Amygdala (tissue), 56 donors: Measurements from ENCODE around the gene PCTP.

Experiments
- DNase-seq, 56 donors: peaks; one replicate each; lab custom pipeline; 2025; lab: John Stamatoyannopoulos, UW

Gene PCTP

GRCh38 chr17:55726440-55726839, 24.4 kb upstream of the PCTP start:
- DNase-seq: peak in 7 of 56 donors; percentile 7 to 44 (median 26)

DNA sequence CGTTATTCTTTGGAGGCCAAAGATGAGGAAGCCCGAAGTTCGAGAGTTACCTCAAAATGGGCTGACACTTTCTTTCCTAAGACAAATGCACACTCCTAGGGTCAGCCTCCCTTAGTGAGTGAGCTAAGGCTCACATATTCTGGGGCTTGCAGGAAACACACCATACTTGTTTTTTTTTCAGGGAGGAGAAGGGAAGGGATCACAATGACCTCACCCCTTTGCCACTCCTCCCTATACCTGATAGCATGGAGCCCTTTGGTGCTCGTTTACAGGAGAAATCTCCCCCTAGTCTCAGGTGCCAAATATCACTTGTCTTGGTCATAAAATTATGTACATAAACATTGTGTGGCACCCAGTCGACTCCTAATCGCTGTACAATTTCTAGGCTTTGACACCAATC, 23.6 kb upstream of the PCTP start:
- DNase-seq: no peak

DNA sequence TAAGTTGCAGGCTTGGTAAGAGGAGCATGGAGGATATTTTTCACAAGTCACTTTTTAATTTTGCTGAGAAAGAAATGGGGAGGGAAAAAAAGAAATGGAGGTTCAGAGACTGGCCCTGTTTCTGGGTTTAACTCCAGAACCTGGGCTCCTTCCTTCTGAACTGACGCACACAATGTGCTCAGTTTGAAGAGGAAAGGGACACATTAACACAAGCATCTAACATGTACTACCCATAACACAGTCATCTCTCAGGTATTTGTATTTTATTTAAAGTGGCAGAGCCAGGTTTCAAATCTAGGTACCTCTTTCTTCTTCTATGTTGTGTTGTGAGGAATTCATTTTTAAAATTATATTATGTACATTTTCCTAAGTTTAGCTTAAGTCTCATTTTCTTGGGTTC, 22.9 kb upstream of the PCTP start:
- DNase-seq: no peak

- no peak for DNase-seq
These were observed 22.5 kb upstream of the PCTP start for GRCh38 chr17:55728361-55728760.

- DNase-seq: no peak
These were observed 22.0 kb upstream of the PCTP start for GRCh38 chr17:55728833-55729232.

- DNase-seq: no peak
These were observed 21.4 kb upstream of the PCTP start for GRCh38 chr17:55729484-55729883.

DNA sequence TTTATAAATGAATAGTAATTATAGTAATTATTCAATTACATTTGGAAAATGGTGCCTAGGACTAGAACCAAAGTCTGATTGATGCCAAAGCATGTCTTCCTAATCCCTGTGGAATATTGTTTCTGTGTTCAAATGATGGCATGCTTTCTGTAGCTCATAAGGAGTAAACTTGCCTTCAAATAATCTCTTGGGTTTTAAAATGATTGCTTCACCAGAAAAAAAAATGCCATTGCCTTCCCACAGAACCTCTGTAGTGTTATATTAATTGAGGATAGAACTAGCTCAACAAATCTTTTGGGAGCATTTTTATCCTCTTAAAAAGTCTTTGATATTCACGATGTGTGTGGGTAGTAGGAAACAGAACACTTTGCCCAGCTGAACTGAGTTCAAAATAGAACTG, 20.5 kb upstream of the PCTP start:
- no peak for DNase-seq

DNA sequence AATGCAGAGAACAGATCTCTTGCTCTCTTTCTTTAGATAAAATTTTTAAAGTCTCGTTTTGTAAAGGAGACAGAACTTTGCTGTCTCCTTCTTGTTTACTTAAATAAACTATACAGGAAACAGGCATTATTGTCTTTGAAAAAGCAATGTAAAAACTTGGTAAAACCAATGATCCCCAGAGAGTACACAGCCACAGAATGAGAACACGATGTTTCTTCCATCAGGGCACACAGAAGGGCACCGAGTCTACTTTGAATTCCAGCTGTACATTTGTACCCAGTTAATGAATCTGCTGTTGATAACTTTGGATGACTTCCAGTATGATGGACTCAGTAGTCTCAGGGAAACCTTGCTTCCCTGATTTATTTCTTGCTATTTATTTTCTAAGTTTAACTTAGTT, 20.0 kb upstream of the PCTP start:
- no peak for DNase-seq

- DNase-seq: peak in 7 of 56 donors; percentile 4 to 35 (median 21)
These were observed 19.1 kb upstream of the PCTP start for GRCh38 chr17:55731586-55732250.

- DNase-seq: peak in 1 of 56 donors; percentile 3
These were observed 16.6 kb upstream of the PCTP start for GRCh38 chr17:55734128-55734781.

DNA sequence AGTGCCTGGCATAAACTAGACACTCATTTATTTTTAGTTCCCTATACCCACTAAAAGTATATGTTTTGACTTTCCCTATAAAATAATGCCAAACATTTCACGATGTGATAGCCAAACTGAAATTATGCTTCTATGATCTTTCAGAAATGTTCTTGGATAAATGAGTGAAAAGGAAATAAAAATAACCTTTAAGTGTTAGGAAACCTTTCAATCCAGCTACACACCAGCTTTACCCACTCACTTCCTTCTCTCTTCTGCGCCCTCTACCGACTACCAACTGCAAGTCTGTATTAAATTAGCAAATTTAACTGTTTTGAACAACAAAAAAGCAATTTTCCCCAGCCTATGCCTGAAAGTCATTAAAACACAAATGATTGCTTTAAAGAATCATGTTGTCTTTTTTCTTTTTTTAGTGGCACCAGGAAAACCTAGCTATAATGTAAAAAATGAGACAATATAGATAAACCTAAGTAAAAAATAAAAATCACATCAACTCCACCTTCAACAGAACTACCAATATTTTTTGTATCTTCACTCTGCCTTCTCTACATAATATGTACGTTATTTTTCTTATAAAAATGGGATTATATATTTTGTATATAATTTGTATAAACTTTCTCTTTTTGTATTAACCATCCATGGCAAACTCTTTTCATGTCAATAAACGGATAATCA, 15.0 kb upstream of the PCTP start:
- DNase-seq: no peak

GRCh38 chr17:55737976-55738501, 12.8 kb upstream of the PCTP start:
- no peak for DNase-seq

DNA sequence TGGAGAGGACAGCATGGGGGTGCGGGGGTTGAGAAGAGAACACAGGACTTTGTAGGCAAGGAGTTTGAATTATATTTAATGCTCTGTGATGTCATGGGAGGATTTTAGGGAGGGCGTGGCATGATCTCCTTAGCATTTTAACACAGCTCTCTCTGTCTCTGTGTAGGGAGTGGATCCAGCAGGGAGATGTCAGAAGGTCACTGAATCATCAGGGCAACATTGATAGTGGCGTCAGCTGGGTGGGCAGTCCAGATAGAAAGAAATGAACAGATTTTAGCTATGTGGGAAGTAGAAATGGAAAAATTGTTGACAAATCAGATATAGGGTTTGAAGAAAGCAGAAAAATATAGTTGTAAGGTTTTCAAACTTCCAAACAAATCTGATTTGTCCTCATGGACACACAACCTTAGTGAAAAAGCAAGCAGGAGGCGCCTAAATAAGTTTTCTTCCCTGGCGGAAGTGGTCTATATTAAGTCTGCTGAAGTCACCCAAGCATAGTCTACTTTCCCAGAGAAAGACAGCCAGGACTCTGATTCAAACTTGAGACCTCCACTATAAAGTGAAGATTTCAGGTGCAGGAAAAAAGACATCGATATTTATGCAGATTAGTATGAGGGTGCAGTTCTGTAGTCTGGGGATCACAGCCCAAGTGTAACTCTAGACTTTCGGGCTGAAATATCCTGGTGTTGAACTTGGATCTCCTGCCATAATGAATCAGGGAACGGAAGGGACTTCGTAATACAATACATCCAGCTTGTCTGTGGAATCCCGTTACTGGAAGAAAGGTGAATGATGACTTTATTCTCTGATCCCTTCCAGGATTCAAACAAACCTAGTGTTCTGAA, 10.1 kb upstream of the PCTP start:
- no peak for DNase-seq

DNA sequence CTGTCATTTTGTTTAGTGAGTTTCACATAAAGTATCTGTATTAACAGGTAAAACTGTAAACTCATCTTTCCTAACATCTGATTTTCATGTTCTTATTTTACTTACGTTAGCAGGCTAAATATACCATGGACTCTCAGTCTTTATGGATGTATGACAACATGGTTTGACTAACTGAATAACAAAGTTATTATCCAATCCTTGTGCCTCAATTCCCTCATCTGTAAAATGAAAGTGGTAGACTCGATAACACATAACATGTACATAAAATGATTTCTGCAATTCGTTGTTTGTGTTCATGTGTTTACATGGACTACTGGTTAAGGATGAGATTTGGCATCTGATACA, 9.5 kb upstream of the PCTP start:
- no peak for DNase-seq

- DNase-seq: no peak
These were observed 8.4 kb upstream of the PCTP start for GRCh38 chr17:55742272-55743102.

DNA sequence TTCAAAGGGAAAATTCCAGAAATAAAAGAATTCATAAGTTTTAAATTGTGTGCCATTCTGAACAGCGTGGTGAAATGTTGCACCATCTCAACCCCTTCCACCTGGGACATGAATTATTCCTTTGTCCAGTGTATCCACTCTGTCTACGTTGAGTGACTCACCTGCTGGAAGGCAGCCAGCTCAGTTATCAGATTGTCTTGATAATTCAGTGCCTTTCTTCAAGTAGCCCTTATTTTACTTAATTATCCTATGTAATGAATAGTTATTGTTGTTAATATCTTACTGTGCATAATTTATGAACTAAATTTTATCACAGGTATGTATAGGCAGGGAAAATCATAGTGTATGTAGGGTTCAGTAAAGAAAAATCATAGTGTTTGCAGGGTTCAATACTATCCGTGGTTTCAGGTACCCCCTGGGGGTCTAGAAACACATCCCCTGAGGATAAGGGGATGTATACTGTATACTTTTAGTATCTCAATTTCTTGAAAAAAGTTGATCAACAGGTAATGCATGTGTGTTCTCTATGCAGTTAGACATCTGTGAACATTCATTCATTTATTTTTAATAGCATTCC, 7.7 kb upstream of the PCTP start:
- no peak for DNase-seq

GRCh38 chr17:55745258-55745657, 5.6 kb upstream of the PCTP start:
- DNase-seq: no peak

DNA sequence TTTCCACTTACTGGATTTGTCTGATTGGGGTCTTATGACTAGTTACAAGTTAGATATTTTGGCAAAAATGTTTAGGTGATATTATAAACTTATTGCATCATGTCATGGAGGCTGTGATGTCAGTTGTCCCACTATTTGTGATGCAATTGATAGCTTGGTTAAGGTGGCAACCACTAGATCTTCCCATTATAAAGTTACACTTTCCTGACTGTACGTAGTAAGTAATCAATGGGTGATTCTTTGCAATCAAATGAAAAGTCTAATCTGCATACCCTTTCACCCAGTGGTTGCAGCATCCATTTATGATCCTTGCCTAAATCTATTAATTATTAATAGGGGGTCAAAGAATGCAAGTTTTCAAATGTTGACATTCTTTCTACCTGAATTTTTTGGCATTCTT, 4.4 kb upstream of the PCTP start:
- DNase-seq: no peak

GRCh38 chr17:55747209-55747608, 3.6 kb upstream of the PCTP start:
- no peak for DNase-seq

- no peak for DNase-seq
These were observed 2.0 kb upstream of the PCTP start for GRCh38 chr17:55748841-55749240.
